Measurements from ENCODE around the gene ZNF30.

GRCh38 chr19:34881982-34882381 lies 44.7 kb upstream of the ZNF30 start:
- TF ChIP-seq CTCF (IDR thresholded peaks at IDR 0.05) (no peak), POLR2A (IDR thresholded peaks at IDR 0.05) (no peak)
